ENCODE measurements around the gene DEPDC5. TPM values are rescaled to one million over a fixed set of nuclear protein-coding genes. Genes with fewer than 3 reads are reported as not detected.

Gene DEPDC5
- total RNA-seq, 2 donors from 2014 or later = 10.9 to 37.5 TPM

DNA sequence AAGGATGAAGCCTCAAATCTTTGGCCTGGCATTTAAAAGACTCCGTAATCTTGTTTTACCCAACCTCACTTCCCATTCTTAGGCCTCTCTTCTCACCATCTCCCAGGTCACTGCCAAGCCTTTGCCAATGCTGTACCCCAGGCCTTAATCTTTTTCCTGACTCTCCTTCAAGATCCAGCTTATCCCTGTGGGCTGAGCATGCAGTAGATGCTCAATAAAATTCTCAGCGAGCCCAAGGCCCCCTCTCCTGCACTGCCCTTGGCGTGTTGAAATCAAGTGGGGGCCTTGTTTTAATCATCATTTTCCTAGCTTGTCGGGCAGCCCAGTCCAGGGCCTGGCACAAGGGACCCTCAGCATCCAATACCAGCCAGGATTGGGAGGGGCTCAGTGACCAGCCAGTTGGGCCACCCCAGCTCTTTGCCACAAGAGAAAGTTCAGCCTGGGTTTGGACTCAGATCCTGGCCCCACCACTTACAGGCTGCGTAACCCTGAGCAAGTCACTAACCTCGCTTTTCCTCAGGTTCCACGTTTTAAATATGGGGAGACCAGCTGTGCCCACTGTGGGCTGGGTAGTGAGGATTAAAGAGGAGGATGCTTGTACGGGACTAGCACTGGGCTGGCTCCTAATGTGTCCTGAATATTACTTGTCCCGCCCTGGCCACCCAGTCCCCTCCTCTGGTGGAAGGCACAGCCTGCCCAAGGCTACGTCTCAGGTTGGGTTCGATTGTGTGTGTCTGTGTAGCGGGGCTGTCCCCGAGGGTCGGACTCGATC lies 189.6 kb downstream of the DEPDC5 start:
- H3K4me1 ChIP-seq (replicated peaks) = no peaks in the 10 kb centered on the region
- H3K9me3 ChIP-seq = no peaks in the 10 kb centered on the region
- no peaks in the 10 kb centered on the region for H3K27me3 ChIP-seq (replicated peaks; ENCODE audit: insufficient read depth)
- TF ChIP-seq POLR2AphosphoS5 (IDR thresholded peaks at IDR 0.05) = no peak
- TF ChIP-seq, protein P1, sequence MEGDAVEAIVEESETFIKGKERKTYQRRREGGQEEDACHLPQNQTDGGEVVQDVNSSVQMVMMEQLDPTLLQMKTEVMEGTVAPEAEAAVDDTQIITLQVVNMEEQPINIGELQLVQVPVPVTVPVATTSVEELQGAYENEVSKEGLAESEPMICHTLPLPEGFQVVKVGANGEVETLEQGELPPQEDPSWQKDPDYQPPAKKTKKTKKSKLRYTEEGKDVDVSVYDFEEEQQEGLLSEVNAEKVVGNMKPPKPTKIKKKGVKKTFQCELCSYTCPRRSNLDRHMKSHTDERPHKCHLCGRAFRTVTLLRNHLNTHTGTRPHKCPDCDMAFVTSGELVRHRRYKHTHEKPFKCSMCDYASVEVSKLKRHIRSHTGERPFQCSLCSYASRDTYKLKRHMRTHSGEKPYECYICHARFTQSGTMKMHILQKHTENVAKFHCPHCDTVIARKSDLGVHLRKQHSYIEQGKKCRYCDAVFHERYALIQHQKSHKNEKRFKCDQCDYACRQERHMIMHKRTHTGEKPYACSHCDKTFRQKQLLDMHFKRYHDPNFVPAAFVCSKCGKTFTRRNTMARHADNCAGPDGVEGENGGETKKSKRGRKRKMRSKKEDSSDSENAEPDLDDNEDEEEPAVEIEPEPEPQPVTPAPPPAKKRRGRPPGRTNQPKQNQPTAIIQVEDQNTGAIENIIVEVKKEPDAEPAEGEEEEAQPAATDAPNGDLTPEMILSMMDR (IDR thresholded peaks at IDR 0.05) = no peak
- no peak for TF ChIP-seq POLR2A (IDR thresholded peaks at IDR 0.05)
- intact Hi-C loops (cut with DNase I) = loop anchor here (10.0 kb wide), 1 partner anchor 279 kb away; the partner anchor contains the start of gene PISD
- H3K27ac ChIP-seq = peak overlapping the region; percentile 94 to 96
- H3K4me3 ChIP-seq = peak overlapping the region; percentile 92 to 95
- WGBS = 69% methylated on average over 9 of the region's 15 CpGs
- peak; percentile 7 for DNase-seq (ENCODE audit: low spot score)
- no peaks in the 10 kb centered on the region for H3K36me3 ChIP-seq

DNA sequence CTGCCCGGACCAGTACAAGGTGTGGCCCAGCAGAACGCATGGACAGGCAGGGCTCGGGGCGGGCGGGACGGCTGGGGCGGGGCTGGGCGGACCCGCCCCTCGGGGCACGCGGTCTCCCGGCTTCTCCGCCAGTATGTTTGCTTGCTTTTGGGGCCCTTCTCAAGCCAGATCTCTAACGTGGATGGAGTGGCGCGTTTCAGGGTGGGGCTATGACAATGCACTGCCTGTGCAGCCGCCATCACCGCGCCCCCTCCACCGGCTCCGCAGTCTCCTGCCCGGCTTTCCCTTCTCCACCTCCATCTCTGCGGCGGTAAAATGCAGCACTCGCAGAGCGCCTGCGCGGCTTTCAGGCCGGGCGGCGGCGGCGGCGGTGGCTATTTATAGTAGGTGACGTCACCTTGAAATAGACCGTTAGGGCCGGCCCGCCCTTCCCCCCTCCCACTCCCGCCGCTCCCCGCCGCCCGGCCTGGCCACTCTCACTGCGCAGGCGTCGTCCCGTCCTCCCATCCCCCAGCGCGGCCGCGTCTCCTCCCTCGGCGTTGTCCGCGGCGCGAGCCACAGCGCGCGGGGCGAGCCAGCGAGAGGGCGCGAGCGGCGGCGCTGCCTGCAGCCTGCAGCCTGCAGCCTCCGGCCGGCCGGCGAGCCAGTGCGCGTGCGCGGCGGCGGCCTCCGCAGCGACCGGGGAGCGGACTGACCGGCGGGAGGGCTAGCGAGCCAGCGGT lies 190.3 kb downstream of the DEPDC5 start, which contains the start of gene YWHAH:
TSS of gene YWHAH (plus strand) at position 558 of the 722 bp plus-strand sequence. CDS start 199 bp downstream, outside the sequence.
- H3K4me3 ChIP-seq = peak within 1 kb of the TSS; percentile 92 to 95
- no peaks in the 10 kb centered on the region for H3K27me3 ChIP-seq (replicated peaks; ENCODE audit: insufficient read depth)
- no peaks in the 10 kb centered on the region for H3K36me3 ChIP-seq
- TF ChIP-seq POLR2AphosphoS5 (IDR thresholded peaks at IDR 0.05) (peak; percentile 88), POLR2A (IDR thresholded peaks at IDR 0.05) (peak; percentile 59)
- TF ChIP-seq, protein P1 (IDR thresholded peaks at IDR 0.05) = no peak
- H3K4me1 ChIP-seq (replicated peaks) = no peaks in the 10 kb centered on the region
- intact Hi-C loops (cut with DNase I) = loop anchor here (2.0 to 10.0 kb wide), 2 partner anchors 195 to 279 kb away; partner anchors contain the start of gene PISD
- peak within 1 kb of the TSS; percentile 94 to 96 for H3K27ac ChIP-seq
- no peaks in the 10 kb centered on the region for H3K9me3 ChIP-seq
- WGBS = under 1% methylated on average over 49 of the region's 86 CpGs
- DNase-seq (ENCODE audit: low spot score) = peak; percentile 94

DNA sequence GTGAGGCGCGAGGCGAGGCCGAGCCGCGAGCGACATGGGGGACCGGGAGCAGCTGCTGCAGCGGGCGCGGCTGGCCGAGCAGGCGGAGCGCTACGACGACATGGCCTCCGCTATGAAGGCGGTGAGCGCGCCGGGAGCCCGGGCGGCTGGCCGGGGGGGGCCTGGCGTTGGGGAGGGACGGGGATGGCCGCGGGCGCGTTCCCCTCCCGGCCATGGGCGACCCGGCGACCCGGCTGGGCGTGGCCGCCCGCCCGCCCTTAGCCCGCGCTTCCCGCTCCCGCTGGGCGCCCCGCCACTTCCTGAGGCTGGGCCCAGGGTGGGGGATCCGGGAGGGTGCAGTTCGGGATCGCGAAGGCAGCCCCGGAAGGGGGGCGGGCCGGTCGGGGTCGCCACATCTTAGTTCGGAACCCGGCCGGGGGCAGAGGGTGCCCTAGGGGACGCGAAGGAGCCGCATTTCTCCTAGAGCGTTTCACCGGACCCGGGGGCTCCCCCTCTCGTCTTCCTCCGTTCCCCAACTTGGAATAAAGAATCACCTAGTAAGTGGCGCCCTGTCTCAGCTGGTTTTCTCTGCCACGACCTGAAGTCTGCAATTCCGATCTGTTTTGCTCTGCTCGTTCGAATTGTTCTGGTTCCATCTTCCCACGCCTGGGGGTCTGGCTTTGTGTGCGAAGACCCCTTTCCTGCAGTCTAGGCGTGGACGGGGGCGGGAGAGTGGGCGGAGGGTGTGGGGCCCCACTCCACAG lies 191.1 kb downstream of the DEPDC5 start:
- peak overlapping the region; percentile 94 to 96 for H3K27ac ChIP-seq
- under 1% methylated on average over 64 of the region's 76 CpGs for WGBS
- intact Hi-C loops (cut with DNase I) = loop anchor here (2.0 to 10.0 kb wide), 2 partner anchors 196 to 280 kb away; partner anchors contain the start of gene PISD

DNA sequence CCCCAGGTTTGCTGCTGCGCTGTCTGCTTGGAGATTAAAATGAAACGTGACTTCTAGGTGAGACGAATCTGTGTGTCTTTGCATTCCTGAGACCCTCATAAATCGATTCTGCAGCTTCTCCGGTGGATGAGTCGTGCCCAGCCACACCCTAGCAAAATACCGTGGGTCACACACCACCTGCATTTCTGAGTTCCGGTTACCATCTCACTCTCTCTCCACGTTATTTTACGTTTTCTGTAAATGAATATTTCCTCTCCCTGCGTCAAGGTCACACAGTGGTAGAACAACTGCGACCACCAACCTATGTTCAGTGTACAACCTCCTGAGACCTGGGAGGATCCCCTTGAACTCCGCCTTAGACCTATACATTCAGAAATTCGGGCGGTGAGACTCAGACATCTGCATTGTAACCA lies 191.6 kb downstream of the DEPDC5 start:
- intact Hi-C loops (cut with DNase I) = loop anchor here (2.0 to 10.0 kb wide), 2 partner anchors 197 to 281 kb away; partner anchors contain the start of gene PISD
- no peak for DNase-seq (ENCODE audit: low spot score)
- Histone ChIP-seq H3K27ac (peak overlapping the region; percentile 94 to 96), H3K36me3 (no peaks in the 10 kb centered on the region), H3K9me3 (no peaks in the 10 kb centered on the region), H3K4me1 (replicated peaks) (no peaks in the 10 kb centered on the region), H3K4me3 (peak overlapping the region; percentile 92 to 95), H3K27me3 (replicated peaks; ENCODE audit: insufficient read depth) (no peaks in the 10 kb centered on the region)
- no peak for TF ChIP-seq POLR2A (IDR thresholded peaks at IDR 0.05)
- TF ChIP-seq, protein P1 (IDR thresholded peaks at IDR 0.05) = no peak
- 1% methylated on average over 15 of the region's 15 CpGs for WGBS

More for the DNA sequence above, 191.1 kb downstream of the DEPDC5 start:
- H3K4me3 ChIP-seq = peak overlapping the region; percentile 92 to 95
- H3K27me3 ChIP-seq (replicated peaks; ENCODE audit: insufficient read depth) = no peaks in the 10 kb centered on the region
- H3K4me1 ChIP-seq (replicated peaks) = no peaks in the 10 kb centered on the region
- DNase-seq (ENCODE audit: low spot score) = peak; percentile 30
- H3K36me3 ChIP-seq = no peaks in the 10 kb centered on the region
- TF ChIP-seq, protein P1 (IDR thresholded peaks at IDR 0.05) = no peak
- TF ChIP-seq POLR2A (IDR thresholded peaks at IDR 0.05) (no peak), POLR2AphosphoS5 (IDR thresholded peaks at IDR 0.05) (no peak)
- H3K9me3 ChIP-seq = no peaks in the 10 kb centered on the region
